ENCODE results near the gene LRP2.
A peak's percentile ranks its signal among the peaks of the same experiment; 100 is the strongest.

Gene LRP2

GRCh38 chr2:169131587-169132512 is 230.5 kb downstream of the LRP2 start:
- Histone ChIP-seq H3K27me3 (ENCODE audit: insufficient read depth, low read length) (no peaks in the 10 kb centered on the region), H3K36me3 (ENCODE audit: insufficient read depth, low read length) (peaks cover 47% of the 10 kb centered on the region), H2AFZ (ENCODE audit: low read depth, low read length) (no peak overlapping the region)

GRCh38 chr2:169129703-169130243 is 232.6 kb downstream of the LRP2 start:
- no peak overlapping the region for H2AFZ ChIP-seq (ENCODE audit: low read depth, low read length)
- H3K36me3 ChIP-seq (ENCODE audit: insufficient read depth, low read length): peaks cover 55% of the 10 kb centered on the region
- no peak overlapping the region for H3K4me3 ChIP-seq (ENCODE audit: low read length)
- no peaks in the 10 kb centered on the region for H3K27me3 ChIP-seq (ENCODE audit: insufficient read depth, low read length)
- H3K4me1 ChIP-seq (ENCODE audit: insufficient read depth, low read length): no peaks in the 10 kb centered on the region
- H3K9me3 ChIP-seq (ENCODE audit: low read length): no peaks in the 10 kb centered on the region

More at GRCh38 chr2:169131587-169132512, 230.5 kb downstream of the LRP2 start:
- Histone ChIP-seq H3K4me1 (ENCODE audit: insufficient read depth, low read length) (no peaks in the 10 kb centered on the region), H3K9me3 (ENCODE audit: low read length) (no peaks in the 10 kb centered on the region), H3K4me3 (ENCODE audit: low read length) (no peak overlapping the region)

GRCh38 chr2:169119851-169120250 is 242.5 kb downstream of the LRP2 start:
- H3K27me3 ChIP-seq (ENCODE audit: insufficient read depth, low read length): no peaks in the 10 kb centered on the region
- no peaks in the 10 kb centered on the region for H3K36me3 ChIP-seq (ENCODE audit: insufficient read depth, low read length)
- H3K4me1 ChIP-seq (ENCODE audit: insufficient read depth, low read length): no peaks in the 10 kb centered on the region
- no peaks in the 10 kb centered on the region for H3K9me3 ChIP-seq (ENCODE audit: low read length)
- H3K4me3 ChIP-seq (ENCODE audit: low read length): no peak overlapping the region
- H2AFZ ChIP-seq (ENCODE audit: low read depth, low read length): no peak overlapping the region

DNA sequence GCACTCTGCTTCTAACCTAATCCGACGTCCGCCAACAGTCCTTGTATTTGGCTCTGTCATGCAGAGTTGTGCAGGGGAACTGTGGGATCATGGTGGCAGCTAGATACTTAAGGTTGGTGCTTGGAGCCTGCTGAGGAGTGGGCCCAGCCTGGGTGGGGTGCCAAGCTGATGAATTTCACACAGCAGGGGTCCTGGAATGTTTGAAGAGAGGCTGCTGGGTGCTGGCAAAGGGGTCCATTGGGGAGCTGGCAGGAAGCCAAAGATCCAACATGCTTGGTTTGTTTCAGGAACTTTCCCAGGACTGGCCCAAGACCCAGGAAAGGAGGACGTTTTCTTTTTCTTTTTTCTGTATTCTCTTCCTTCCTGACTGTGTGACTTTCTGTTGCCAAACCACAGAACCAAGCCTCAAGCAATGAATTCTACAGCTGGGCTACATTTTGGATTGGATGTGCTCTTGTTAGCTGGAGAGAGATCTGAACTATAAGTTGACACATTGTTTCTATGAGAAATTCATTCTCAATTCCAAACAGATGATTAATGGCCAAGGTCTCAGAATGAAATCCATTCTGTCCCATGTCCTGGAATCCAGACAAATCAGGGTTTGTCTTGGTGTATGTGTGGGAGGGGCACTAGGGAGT is 243.1 kb downstream of the LRP2 start:
- Histone ChIP-seq H3K36me3 (ENCODE audit: insufficient read depth, low read length) (no peaks in the 10 kb centered on the region), H2AFZ (ENCODE audit: low read depth, low read length) (no peak overlapping the region), H3K4me1 (ENCODE audit: insufficient read depth, low read length) (no peaks in the 10 kb centered on the region), H3K27me3 (ENCODE audit: insufficient read depth, low read length) (no peaks in the 10 kb centered on the region), H3K9me3 (ENCODE audit: low read length) (no peaks in the 10 kb centered on the region), H3K4me3 (ENCODE audit: low read length) (no peak overlapping the region)

GRCh38 chr2:169118060-169118459 is 244.3 kb downstream of the LRP2 start:
- no peak overlapping the region for H3K4me3 ChIP-seq (ENCODE audit: low read length)
- H3K27me3 ChIP-seq (ENCODE audit: insufficient read depth, low read length): no peaks in the 10 kb centered on the region
- H3K36me3 ChIP-seq (ENCODE audit: insufficient read depth, low read length): no peaks in the 10 kb centered on the region
- no peaks in the 10 kb centered on the region for H3K9me3 ChIP-seq (ENCODE audit: low read length)
- H3K4me1 ChIP-seq (ENCODE audit: insufficient read depth, low read length): no peaks in the 10 kb centered on the region
- no peak overlapping the region for H2AFZ ChIP-seq (ENCODE audit: low read depth, low read length)

DNA sequence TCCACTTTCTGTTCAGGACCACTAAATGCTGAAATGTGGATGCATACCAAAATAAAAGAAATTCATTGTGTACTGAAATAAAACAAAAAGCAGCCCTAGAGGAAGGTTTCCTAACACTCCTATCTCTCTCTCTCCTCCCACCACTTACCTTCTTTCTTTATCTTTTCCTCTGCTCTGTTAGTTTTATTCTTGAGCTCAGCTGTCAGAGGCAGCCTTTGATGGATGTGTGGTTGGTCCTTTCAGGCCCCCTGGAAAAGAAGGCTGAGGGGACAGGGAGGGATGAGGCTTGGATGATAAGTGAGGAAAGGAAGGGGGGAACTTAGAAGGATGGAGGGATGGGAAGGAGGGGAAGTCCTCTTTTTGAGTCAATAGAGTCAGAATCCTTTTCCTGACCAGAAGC is 245.3 kb downstream of the LRP2 start:
- Histone ChIP-seq H2AFZ (ENCODE audit: low read depth, low read length) (no peak overlapping the region), H3K4me1 (ENCODE audit: insufficient read depth, low read length) (no peaks in the 10 kb centered on the region), H3K27me3 (ENCODE audit: insufficient read depth, low read length) (no peaks in the 10 kb centered on the region), H3K36me3 (ENCODE audit: insufficient read depth, low read length) (no peaks in the 10 kb centered on the region), H3K9me3 (ENCODE audit: low read length) (no peaks in the 10 kb centered on the region), H3K4me3 (ENCODE audit: low read length) (no peak overlapping the region)

- Histone ChIP-seq H3K27me3 (ENCODE audit: insufficient read depth, low read length) (no peaks in the 10 kb centered on the region), H3K9me3 (ENCODE audit: low read length) (no peaks in the 10 kb centered on the region), H3K36me3 (ENCODE audit: insufficient read depth, low read length) (no peaks in the 10 kb centered on the region), H2AFZ (ENCODE audit: low read depth, low read length) (no peak overlapping the region), H3K4me1 (ENCODE audit: insufficient read depth, low read length) (no peaks in the 10 kb centered on the region), H3K4me3 (ENCODE audit: low read length) (no peak overlapping the region)
Measured at GRCh38 chr2:169116327-169116726, 246.0 kb downstream of the LRP2 start.

- no peak overlapping the region for H2AFZ ChIP-seq (ENCODE audit: low read depth, low read length)
- H3K4me1 ChIP-seq (ENCODE audit: insufficient read depth, low read length): peaks cover 13% of the 10 kb centered on the region
- H3K9me3 ChIP-seq (ENCODE audit: low read length): no peaks in the 10 kb centered on the region
- no peaks in the 10 kb centered on the region for H3K27me3 ChIP-seq (ENCODE audit: insufficient read depth, low read length)
- no peaks in the 10 kb centered on the region for H3K36me3 ChIP-seq (ENCODE audit: insufficient read depth, low read length)
- no peak overlapping the region for H3K4me3 ChIP-seq (ENCODE audit: low read length)
Measured at GRCh38 chr2:169114056-169114455, 248.3 kb downstream of the LRP2 start.

- Histone ChIP-seq H3K36me3 (ENCODE audit: insufficient read depth, low read length) (no peaks in the 10 kb centered on the region), H3K4me3 (ENCODE audit: low read length) (no peak overlapping the region), H2AFZ (ENCODE audit: low read depth, low read length) (no peak overlapping the region), H3K27me3 (ENCODE audit: insufficient read depth, low read length) (peaks cover 2% of the 10 kb centered on the region), H3K9me3 (ENCODE audit: low read length) (no peaks in the 10 kb centered on the region), H3K4me1 (ENCODE audit: insufficient read depth, low read length) (peaks cover 13% of the 10 kb centered on the region)
Measured at GRCh38 chr2:169112841-169113240, 249.5 kb downstream of the LRP2 start.

DNA sequence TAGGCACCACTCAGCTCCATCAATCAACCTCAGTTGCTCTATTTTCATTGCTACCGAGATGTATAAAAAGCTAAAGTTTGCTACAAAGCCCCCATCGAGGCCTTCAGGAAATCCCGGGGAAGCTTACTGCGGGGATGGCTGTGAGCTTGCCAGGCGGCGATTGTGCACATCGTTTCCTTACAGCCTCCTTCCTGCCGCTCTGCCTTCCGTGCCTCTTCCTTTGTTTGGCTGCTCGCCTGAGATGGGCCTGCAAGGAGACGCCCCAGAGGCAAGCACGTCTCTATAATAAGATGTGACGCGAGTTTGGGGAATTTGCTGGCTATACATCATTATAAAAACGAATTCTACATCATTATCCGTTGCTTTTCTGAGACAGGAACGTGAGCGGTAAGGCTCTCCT is 251.4 kb downstream of the LRP2 start:
- Histone ChIP-seq H3K4me1 (ENCODE audit: insufficient read depth, low read length) (peaks cover 13% of the 10 kb centered on the region), H3K27me3 (ENCODE audit: insufficient read depth, low read length) (peaks cover 2% of the 10 kb centered on the region), H3K4me3 (ENCODE audit: low read length) (no peak overlapping the region), H3K36me3 (ENCODE audit: insufficient read depth, low read length) (no peaks in the 10 kb centered on the region), H2AFZ (ENCODE audit: low read depth, low read length) (peak overlapping the region; percentile 35), H3K9me3 (ENCODE audit: low read length) (no peaks in the 10 kb centered on the region)

DNA sequence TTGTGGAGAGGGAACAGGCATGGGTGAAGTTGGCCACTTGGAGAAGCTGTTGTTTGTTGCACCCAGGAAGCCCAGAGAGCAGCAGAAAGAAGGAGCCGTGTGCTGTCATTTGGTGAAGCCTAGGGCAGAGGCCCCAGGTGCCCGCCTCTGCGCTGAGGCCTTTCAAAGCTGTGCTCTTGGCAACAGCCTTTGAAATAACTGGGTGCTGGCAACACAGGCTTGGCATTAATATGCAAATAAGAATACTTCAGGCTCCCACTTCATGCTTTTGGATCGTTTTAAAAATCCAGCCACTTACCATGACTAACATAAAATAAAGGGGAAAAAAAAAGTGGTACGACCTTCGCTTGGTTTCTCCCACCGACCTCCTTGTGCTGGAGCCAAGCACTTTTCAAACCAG is 251.9 kb downstream of the LRP2 start:
- peaks cover 2% of the 10 kb centered on the region for H3K27me3 ChIP-seq (ENCODE audit: insufficient read depth, low read length)
- no peaks in the 10 kb centered on the region for H3K36me3 ChIP-seq (ENCODE audit: insufficient read depth, low read length)
- H3K4me1 ChIP-seq (ENCODE audit: insufficient read depth, low read length): peaks cover 13% of the 10 kb centered on the region
- no peak overlapping the region for H3K4me3 ChIP-seq (ENCODE audit: low read length)
- H2AFZ ChIP-seq (ENCODE audit: low read depth, low read length): peak overlapping the region; percentile 35
- H3K9me3 ChIP-seq (ENCODE audit: low read length): no peaks in the 10 kb centered on the region

DNA sequence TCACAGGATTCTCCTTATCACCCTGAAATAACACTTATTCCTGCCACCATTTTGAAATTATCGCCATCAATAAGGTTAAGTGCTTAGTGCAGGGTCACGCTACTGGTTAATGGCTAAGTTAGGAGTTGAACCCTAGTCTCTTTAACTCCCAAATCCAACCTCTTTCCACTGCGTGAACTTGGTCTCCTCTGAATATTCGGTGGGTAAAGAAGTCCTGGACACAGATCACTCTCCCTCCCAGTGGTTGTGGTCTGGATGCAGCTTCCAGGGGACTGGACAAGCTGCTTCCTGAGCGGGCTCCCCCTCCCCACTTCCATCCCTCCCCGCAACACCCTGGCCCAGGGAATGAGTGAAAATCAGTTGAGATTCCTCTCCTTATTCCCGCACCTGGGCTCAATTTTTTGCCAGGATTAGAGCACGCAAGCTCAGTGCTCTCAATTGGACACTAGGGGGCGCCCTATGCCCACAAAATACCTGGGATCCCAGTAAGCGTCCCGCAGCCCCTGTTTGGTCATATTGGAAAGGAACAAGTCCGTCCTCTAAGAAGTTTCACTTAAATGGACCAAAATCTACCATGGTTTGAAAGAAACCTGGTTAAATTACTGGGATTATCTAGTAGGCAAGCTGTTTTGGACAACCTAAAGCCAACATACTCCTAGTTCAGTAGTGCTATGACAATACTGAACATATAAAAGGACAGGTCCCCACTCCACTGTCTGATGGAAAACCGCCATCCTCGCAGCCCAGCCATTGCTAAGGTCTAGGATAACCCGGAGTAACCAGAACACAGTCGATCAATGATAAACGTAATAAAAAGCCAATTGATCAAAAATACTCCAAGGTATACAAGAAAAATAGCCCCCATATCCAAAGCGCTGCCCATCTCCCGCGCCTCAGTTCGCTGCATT is 252.6 kb downstream of the LRP2 start:
- no peaks in the 10 kb centered on the region for H3K36me3 ChIP-seq (ENCODE audit: insufficient read depth, low read length)
- H3K4me3 ChIP-seq (ENCODE audit: low read length): no peak overlapping the region
- peak overlapping the region; percentile 35 for H2AFZ ChIP-seq (ENCODE audit: low read depth, low read length)
- H3K9me3 ChIP-seq (ENCODE audit: low read length): no peaks in the 10 kb centered on the region
- H3K4me1 ChIP-seq (ENCODE audit: insufficient read depth, low read length): peaks cover 13% of the 10 kb centered on the region
- H3K27me3 ChIP-seq (ENCODE audit: insufficient read depth, low read length): peaks cover 2% of the 10 kb centered on the region
